H9 (cell line): ENCODE results near the gene ECHS1. TPM values are rescaled to one million over a fixed set of nuclear protein-coding genes. Genes with fewer than 3 reads are reported as not detected.

ENCODE experiments used
- DNase-seq: peaks from one replicate; pipeline ENCODE4 v3.0.0-alpha.2; 2017
- H2AFZ ChIP-seq: one replicate; pipeline ENCODE4 v1.6.1; 2013; ENCODE audit warnings: mild to moderate bottlenecking, low read length, control low read depth, moderate library complexity
- H2AK5ac ChIP-seq: 2 replicates; pipeline ENCODE4 v1.6.1; 2013; ENCODE audit warnings: low read length, control low read depth, mixed read lengths; ENCODE audit not compliant: insufficient read length
- H2BK120ac ChIP-seq: one replicate; pipeline ENCODE4 v1.6.1; 2013; ENCODE audit warnings: low read depth, mild to moderate bottlenecking, low read length, control low read depth, inconsistent platforms; ENCODE audit not compliant: poor library complexity, severe bottlenecking
- H2BK12ac ChIP-seq: 2 replicates; pipeline ENCODE4 v1.6.1; 2013; ENCODE audit warnings: low read length, control low read depth, mixed read lengths, low read depth; ENCODE audit not compliant: insufficient read length
- H2BK15ac ChIP-seq: 2 replicates; pipeline ENCODE4 v1.6.1; 2013; ENCODE audit warnings: low read depth, low read length, control low read depth
- H2BK20ac ChIP-seq: one replicate; pipeline ENCODE4 v1.6.1; 2013; ENCODE audit warnings: low read depth, mild to moderate bottlenecking, low read length, control low read depth, inconsistent platforms; ENCODE audit not compliant: poor library complexity, severe bottlenecking
- H2BK5ac ChIP-seq: 2 replicates; pipeline ENCODE4 v1.6.1; 2013; ENCODE audit warnings: low read length, control low read depth, mixed read lengths; ENCODE audit not compliant: insufficient read length
- H3K14ac ChIP-seq: 2 replicates; pipeline ENCODE4 v1.6.1; 2013; ENCODE audit warnings: low read length, control low read depth; ENCODE audit not compliant: insufficient read depth
- H3K18ac ChIP-seq: 2 replicates; pipeline ENCODE4 v1.6.1; 2013; ENCODE audit warnings: low read depth, mild to moderate bottlenecking, mixed read lengths, low read length, control low read depth; ENCODE audit not compliant: insufficient read length
- H3K23ac ChIP-seq: 2 replicates; pipeline ENCODE4 v1.6.1; 2013; ENCODE audit warnings: low read length, control low read depth, mixed read lengths, low read depth; ENCODE audit not compliant: insufficient read length
- H3K23me2 ChIP-seq: 2 replicates; pipeline ENCODE4 v1.6.1; 2013; ENCODE audit warnings: low read depth, mild to moderate bottlenecking, mixed read lengths, low read length, control low read depth; ENCODE audit not compliant: insufficient read length, poor library complexity, severe bottlenecking
- H3K27ac ChIP-seq: 2 replicates; pipeline ENCODE4 v1.5.1; 2013; ENCODE audit warnings: low read length, control low read depth, mixed read lengths, low read depth; ENCODE audit not compliant: insufficient read length
- H3K27me3 ChIP-seq: 2 replicates; pipeline ENCODE4 v1.6.1; 2013; ENCODE audit warnings: low read length, control low read depth, inconsistent platforms; ENCODE audit not compliant: insufficient read depth
- H3K4ac ChIP-seq: 2 replicates; pipeline ENCODE4 v1.6.1; 2013; ENCODE audit warnings: low read depth, mild to moderate bottlenecking, control low read depth, inconsistent platforms, low read length, moderate library complexity
- H3K4me1 ChIP-seq: 2 replicates; pipeline ENCODE4 v1.6.1; 2013; ENCODE audit warnings: low read length, control low read depth, inconsistent platforms; ENCODE audit not compliant: insufficient read depth
- H3K4me2 ChIP-seq: 2 replicates; pipeline ENCODE4 v1.6.1; 2013; ENCODE audit warnings: low read length, control low read depth, mixed read lengths; ENCODE audit not compliant: insufficient read length, insufficient read depth
- H3K56ac ChIP-seq: 2 replicates; pipeline ENCODE4 v1.6.1; 2013; ENCODE audit warnings: low read depth, mild to moderate bottlenecking, mixed read lengths, low read length, control low read depth; ENCODE audit not compliant: insufficient read length
- H3K79me1 ChIP-seq: 2 replicates; pipeline ENCODE4 v1.6.1; 2013; ENCODE audit warnings: low read depth, mild to moderate bottlenecking, moderate library complexity, low read length, control low read depth, inconsistent platforms; ENCODE audit not compliant: insufficient read depth, poor library complexity, severe bottlenecking
- H3K79me2 ChIP-seq: 2 replicates; pipeline ENCODE4 v1.6.1; 2013; ENCODE audit warnings: low read length, control low read depth, inconsistent platforms; ENCODE audit not compliant: insufficient read depth
- H3K9ac ChIP-seq: 2 replicates; pipeline ENCODE4 v1.6.1; 2013; ENCODE audit warnings: low read length, control low read depth, mixed read lengths; ENCODE audit not compliant: insufficient read length; ENCODE audit errors: extremely low read depth
- H3K9me3 ChIP-seq: one replicate; pipeline ENCODE4 v1.6.1; 2013; ENCODE audit warnings: low read depth, low read length, inconsistent platforms; ENCODE audit not compliant: control insufficient read depth
- H3T11ph ChIP-seq: one replicate; pipeline ENCODE4 v1.6.1; 2013; ENCODE audit warnings: mild to moderate bottlenecking, low read length, control low read depth, inconsistent platforms
- H4K20me1 ChIP-seq: one replicate; pipeline ENCODE4 v1.6.1; 2013; ENCODE audit not compliant: control insufficient read depth, insufficient read length, insufficient read depth
- H4K5ac ChIP-seq: 2 replicates; pipeline ENCODE4 v1.6.1; 2013; ENCODE audit warnings: low read depth, mild to moderate bottlenecking, mixed read lengths, low read length, control low read depth; ENCODE audit not compliant: insufficient read length
- H4K8ac ChIP-seq: replicated peaks from 2 replicates; pipeline ENCODE4 v1.6.1; 2013; ENCODE audit warnings: low read length, control low read depth, mixed read lengths, low read depth; ENCODE audit not compliant: insufficient read length
- H4K91ac ChIP-seq: 2 replicates; pipeline ENCODE4 v1.6.1; 2013; ENCODE audit warnings: low read depth, mild to moderate bottlenecking, moderate library complexity, mixed read lengths, low read length, control low read depth; ENCODE audit not compliant: insufficient read length
- H3K27ac Mint-ChIP-seq, 3 experiments: 2 replicates in 2 of 3; 3 replicates in 1 of 3; pipeline ENCODE4 v1.8.0; 2020 to 2021; ENCODE audit warnings: mixed read lengths in 3 of 3, mild to moderate bottlenecking in 1 of 3, moderate library complexity in 1 of 3
- H3K27me3 Mint-ChIP-seq: 2 replicates; pipeline ENCODE4 v1.8.0; 2021; ENCODE audit warnings: low read depth, mild to moderate bottlenecking, moderate library complexity, mixed read lengths
- H3K36me3 Mint-ChIP-seq, 3 experiments: 2 replicates in 2 of 3; 3 replicates in 1 of 3; pipeline ENCODE4 v1.8.0; 2020 to 2021; ENCODE audit warnings: low read depth in 3 of 3, mixed read lengths in 3 of 3; ENCODE audit not compliant: insufficient read depth in 1 of 3
- H3K4me1 Mint-ChIP-seq, 2 experiments: 2 replicates each; pipeline ENCODE4 v1.8.0; 2020; ENCODE audit warnings: mixed read lengths in 2 of 2
- H3K4me3 Mint-ChIP-seq, 2 experiments: 2 replicates in 1 of 2; 3 replicates in 1 of 2; pipeline ENCODE4 v1.8.0; 2020 to 2021; ENCODE audit warnings: mild to moderate bottlenecking in 2 of 2, mixed read lengths in 2 of 2, moderate library complexity in 1 of 2
- H3K9me3 Mint-ChIP-seq, 2 experiments: 2 replicates in 1 of 2; 3 replicates in 1 of 2; pipeline ENCODE4 v1.8.0; 2020; ENCODE audit warnings: mild to moderate bottlenecking in 2 of 2, mixed read lengths in 2 of 2, moderate library complexity in 1 of 2
- WGBS: extraction: QIAGEN DNeasy Blood & Tissue Kit; methylation state at CpG from one replicate; pipeline ENCODE4 v1.1.7; 2013; ENCODE audit warnings: missing lambda C conversion rate, low lambda C conversion rate, mixed read lengths; ENCODE audit not compliant: insufficient read length; ENCODE audit errors: extremely low coverage; 5-methylcytosine and 5-hydroxymethylcytosine counted together
- total RNA-seq: library from RNA; stranded (reverse); gene quantifications from 2 replicates; pipeline ENCODE4 v1.2.1, GENCODE V29; 2021
- TF ChIP-seq, protein P1 (sequence below): fragments of 200-600 bp; sonication (generic); conservative IDR thresholded peaks from 3 replicates; pipeline ENCODE4 v1.8.0; 2021; ENCODE audit warnings: antibody characterized with exemption, mild to moderate bottlenecking

ECHS1 gene
- total RNA-seq, 1 experiment from 2014 or later = 94.1 TPM

DNA sequence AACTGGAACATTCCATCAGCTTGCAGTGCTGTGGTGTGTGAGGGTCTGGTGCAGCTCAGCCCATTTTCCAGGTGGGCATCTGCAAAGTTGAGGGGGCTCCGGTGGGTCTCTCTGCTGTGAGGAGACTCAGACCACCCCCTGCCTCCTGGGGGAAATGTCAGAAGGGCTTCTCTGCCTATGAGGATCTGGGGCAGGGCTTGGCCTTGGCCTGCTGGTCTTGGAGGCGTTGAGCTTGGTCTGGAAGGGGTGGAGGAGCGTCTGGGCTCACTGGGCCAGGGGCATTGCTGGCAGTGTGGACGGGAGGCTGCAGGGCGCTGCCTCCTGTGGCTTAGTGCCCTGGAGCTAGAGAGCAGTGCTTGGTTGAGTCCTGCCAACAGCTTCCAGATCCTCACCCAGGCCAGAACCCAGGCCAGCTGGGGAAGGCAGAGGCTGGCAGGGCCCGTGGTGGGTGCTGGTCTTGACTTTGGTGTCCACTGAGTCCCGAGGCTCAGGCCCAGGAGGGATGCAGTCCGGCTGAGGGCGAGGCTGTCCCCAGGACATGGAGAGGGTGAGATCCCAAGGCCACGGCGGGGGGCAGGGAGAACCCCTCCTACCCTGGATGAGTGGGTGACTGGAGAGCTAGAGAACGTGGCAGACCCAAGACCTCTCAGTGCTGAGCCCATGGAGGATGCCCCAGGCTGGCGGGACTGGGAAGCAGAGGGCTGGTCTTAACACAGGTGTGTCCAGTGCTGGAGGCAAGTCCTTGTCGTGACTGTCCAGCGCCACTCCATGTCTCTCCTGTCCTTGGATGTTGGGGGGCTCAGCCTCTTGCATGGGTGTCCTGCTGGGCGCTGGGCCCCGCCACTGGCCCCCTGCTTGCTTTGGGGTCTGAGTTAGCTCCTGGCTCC lies 48.4 kb upstream of the ECHS1 start:
- no peak overlapping the region for H2BK5ac ChIP-seq
- no peak overlapping the region for H3K27ac ChIP-seq
- Mint-ChIP-seq H3K27me3 (peaks cover 11% of the 10 kb centered on the region), H3K4me1 (no peaks in the 10 kb centered on the region), H3K27ac (no peak overlapping the region), H3K9me3 (no peaks in the 10 kb centered on the region), H3K36me3 (peaks cover 3 to 17% (median 10%) of the 10 kb centered on the region in 3 experiments; a peak in 5 of 7 replicates), H3K4me3 (peak overlapping the region in 1 of 2 experiments; percentile 20; a peak in 2 of 5 replicates)
- no peak overlapping the region for H3K23ac ChIP-seq
- no peak overlapping the region for H2BK20ac ChIP-seq
- TF ChIP-seq, protein P1, sequence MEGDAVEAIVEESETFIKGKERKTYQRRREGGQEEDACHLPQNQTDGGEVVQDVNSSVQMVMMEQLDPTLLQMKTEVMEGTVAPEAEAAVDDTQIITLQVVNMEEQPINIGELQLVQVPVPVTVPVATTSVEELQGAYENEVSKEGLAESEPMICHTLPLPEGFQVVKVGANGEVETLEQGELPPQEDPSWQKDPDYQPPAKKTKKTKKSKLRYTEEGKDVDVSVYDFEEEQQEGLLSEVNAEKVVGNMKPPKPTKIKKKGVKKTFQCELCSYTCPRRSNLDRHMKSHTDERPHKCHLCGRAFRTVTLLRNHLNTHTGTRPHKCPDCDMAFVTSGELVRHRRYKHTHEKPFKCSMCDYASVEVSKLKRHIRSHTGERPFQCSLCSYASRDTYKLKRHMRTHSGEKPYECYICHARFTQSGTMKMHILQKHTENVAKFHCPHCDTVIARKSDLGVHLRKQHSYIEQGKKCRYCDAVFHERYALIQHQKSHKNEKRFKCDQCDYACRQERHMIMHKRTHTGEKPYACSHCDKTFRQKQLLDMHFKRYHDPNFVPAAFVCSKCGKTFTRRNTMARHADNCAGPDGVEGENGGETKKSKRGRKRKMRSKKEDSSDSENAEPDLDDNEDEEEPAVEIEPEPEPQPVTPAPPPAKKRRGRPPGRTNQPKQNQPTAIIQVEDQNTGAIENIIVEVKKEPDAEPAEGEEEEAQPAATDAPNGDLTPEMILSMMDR = no peak
- no peak overlapping the region for H4K8ac ChIP-seq
- H2BK12ac ChIP-seq = no peak overlapping the region
- H3K9me3 ChIP-seq = no peaks in the 10 kb centered on the region
- peaks cover 4% of the 10 kb centered on the region for H4K20me1 ChIP-seq
- peaks cover 3% of the 10 kb centered on the region for H3K23me2 ChIP-seq
- H2BK15ac ChIP-seq = no peak overlapping the region
- H3K79me1 ChIP-seq = no peaks in the 10 kb centered on the region
- H3K27me3 ChIP-seq = no peaks in the 10 kb centered on the region
- H4K91ac ChIP-seq = no peak overlapping the region
- H3K4me1 ChIP-seq = no peaks in the 10 kb centered on the region
- H3K4ac ChIP-seq = no peak overlapping the region
- H3K14ac ChIP-seq = no peak overlapping the region; the same call in 1 of the 2 replicates
- H3K9ac ChIP-seq = no peak overlapping the region
- no peak overlapping the region for H2AK5ac ChIP-seq
- no peak overlapping the region for H2BK120ac ChIP-seq
- H3K4me2 ChIP-seq = no peak overlapping the region
- no peaks in the 10 kb centered on the region for H3K79me2 ChIP-seq
- no peak overlapping the region for H3T11ph ChIP-seq
- H3K56ac ChIP-seq = no peak overlapping the region
- peak; percentile 30 for DNase-seq
- H4K5ac ChIP-seq = no peak overlapping the region
- no peak overlapping the region for H3K18ac ChIP-seq
- WGBS = no CpG with 5 or more reads among the region's 17 CpGs
- no peak overlapping the region for H2AFZ ChIP-seq
